Measurements from ENCODE around the gene ZNF521.

DNA sequence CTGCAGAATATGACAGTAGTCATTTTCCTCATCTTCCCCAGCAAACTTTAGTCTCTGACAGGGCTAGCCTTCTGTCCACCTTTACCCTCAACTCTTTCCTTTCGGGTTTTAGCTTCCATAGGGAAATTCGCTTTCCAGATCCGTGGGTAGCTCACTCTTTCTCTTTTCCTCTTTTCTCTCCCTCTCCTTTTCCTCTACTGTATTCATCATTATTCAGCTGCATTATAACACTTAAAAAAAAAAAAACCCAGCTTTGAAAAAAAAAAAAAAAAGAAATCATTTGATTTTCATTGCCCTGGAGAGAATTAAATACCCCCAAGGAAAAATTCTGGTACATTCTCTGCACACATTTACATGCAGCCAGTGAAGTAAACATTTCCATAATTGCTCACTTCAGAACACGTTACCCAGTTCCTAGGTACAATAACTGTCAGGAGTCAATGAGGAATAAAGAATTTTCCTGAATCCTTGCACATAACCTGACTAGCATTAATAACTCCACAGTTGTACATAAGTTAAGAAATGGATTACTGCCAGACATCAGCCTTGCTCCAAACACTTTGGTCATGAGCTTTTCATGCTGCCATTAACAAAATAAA, 63.5 kb downstream of the ZNF521 start:
- TF ChIP-seq, protein P1, sequence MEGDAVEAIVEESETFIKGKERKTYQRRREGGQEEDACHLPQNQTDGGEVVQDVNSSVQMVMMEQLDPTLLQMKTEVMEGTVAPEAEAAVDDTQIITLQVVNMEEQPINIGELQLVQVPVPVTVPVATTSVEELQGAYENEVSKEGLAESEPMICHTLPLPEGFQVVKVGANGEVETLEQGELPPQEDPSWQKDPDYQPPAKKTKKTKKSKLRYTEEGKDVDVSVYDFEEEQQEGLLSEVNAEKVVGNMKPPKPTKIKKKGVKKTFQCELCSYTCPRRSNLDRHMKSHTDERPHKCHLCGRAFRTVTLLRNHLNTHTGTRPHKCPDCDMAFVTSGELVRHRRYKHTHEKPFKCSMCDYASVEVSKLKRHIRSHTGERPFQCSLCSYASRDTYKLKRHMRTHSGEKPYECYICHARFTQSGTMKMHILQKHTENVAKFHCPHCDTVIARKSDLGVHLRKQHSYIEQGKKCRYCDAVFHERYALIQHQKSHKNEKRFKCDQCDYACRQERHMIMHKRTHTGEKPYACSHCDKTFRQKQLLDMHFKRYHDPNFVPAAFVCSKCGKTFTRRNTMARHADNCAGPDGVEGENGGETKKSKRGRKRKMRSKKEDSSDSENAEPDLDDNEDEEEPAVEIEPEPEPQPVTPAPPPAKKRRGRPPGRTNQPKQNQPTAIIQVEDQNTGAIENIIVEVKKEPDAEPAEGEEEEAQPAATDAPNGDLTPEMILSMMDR (IDR thresholded peaks at IDR 0.05; ENCODE audit: low read depth, low read length) = no peak
- TF ChIP-seq POLR2A (IDR thresholded peaks at IDR 0.05; ENCODE audit: extremely low read depth, insufficient read length) (no peak), MYC (IDR thresholded peaks at IDR 0.05; ENCODE audit: low read depth, low read length) (no peak)
- TF ChIP-seq, protein P2, sequence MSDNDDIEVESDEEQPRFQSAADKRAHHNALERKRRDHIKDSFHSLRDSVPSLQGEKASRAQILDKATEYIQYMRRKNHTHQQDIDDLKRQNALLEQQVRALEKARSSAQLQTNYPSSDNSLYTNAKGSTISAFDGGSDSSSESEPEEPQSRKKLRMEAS (IDR thresholded peaks at IDR 0.05; ENCODE audit: low read depth, low read length) = no peak
